Upper lobe of left lung (tissue), 6 donors: ENCODE measurements around the gene PIGQ. TPM values are rescaled to one million over a fixed set of nuclear protein-coding genes. Genes with fewer than 3 reads are reported as not detected.
A peak's percentile ranks its signal among the peaks of the same experiment; 100 is the strongest.

Source experiments
- ATAC-seq, 2 donors: fragments of 200-7000 bp; cut with Tn5 transposase; one replicate each; pipeline ENCODE4 v1.9.1; 2022; ENCODE audit warnings: mild to moderate bottlenecking in 2 of 2, moderate library complexity in 2 of 2; ENCODE audit not compliant: low FRiP score in 2 of 2
- DNase-seq, 2 donors: peaks; one replicate each; pipeline ENCODE4 v3.0.0-alpha.2; 2019 to 2020
- H3K27ac ChIP-seq, 4 donors: fragments of 200-600 bp; sonication (generic); one replicate each; pipeline ENCODE4 v1.5.1; 2016 to 2019
- H3K27me3 ChIP-seq, 4 donors: fragments of 200-600 bp; sonication (generic); one replicate each; pipeline ENCODE4 v1.5.1; 2017 to 2019
- H3K36me3 ChIP-seq, 4 donors: fragments of 200-600 bp; sonication (generic); one replicate each; pipeline ENCODE4 v1.5.1; 2016 to 2019
- H3K4me1 ChIP-seq, 4 donors: fragments of 200-600 bp; sonication (generic); one replicate each; pipeline ENCODE4 v1.5.1; 2018 to 2019
- H3K4me3 ChIP-seq, 4 donors: fragments of 200-600 bp; sonication (generic); one replicate each; pipeline ENCODE4 v1.5.1; 2017 to 2019; ENCODE audit warnings: mild to moderate bottlenecking in 2 of 4, moderate library complexity in 1 of 4
- H3K9me3 ChIP-seq, 4 donors: fragments of 200-600 bp; sonication (generic); one replicate each; pipeline ENCODE4 v1.5.1; 2018 to 2019
- CTCF ChIP-seq, 6 experiments: fragments of 450-650 bp in 4 of 6; fragments of 200-600 bp in 2 of 6; sonication (generic) in 2 of 6; IDR thresholded peaks; one replicate each; pipeline ENCODE4 v1.5.1; 2016 to 2019; ENCODE audit warnings: antibody characterized with exemption in 6 of 6
- EP300 ChIP-seq, 4 donors: sonication (generic); formaldehyde crosslinking; IDR thresholded peaks; one replicate each; pipeline ENCODE4 v1.5.1; 2017; ENCODE audit warnings: antibody characterized with exemption in 4 of 4, control low read depth in 2 of 4
- POLR2A ChIP-seq, 4 donors: fragments of 450-650 bp; IDR thresholded peaks; one replicate each; pipeline ENCODE4 v1.5.1; 2016 to 2017; ENCODE audit warnings: antibody characterized with exemption in 4 of 4, mild to moderate bottlenecking in 2 of 4
- POLR2AphosphoS5 ChIP-seq, 2 donors: sonication (generic); formaldehyde crosslinking; IDR thresholded peaks; one replicate each; pipeline ENCODE4 v1.5.1; 2017; ENCODE audit warnings: antibody characterized with exemption in 2 of 2
- WGBS, 2 donors: methylation state at CpG; one replicate each; pipeline ENCODE4 v1.1.5; 2017 to 2018; 5-methylcytosine and 5-hydroxymethylcytosine counted together
- total RNA-seq, 6 donors: library from RNA; depleted of rRNA in 4 of 6; stranded (reverse); fragments of >200 nt in 4 of 6; gene quantifications; one replicate each; pipeline versions ENCODE4 v1.1.0 to v1.2.1, GENCODE V29; 2016 to 2021
- donor health status: DM: no; HTN: no; CAD: no; lungs with moderate emphysema.
- donor health status: DM: no; HTN: yes; CAD: no; lungs with severe emphysema.

The PIGQ gene
- total RNA-seq, 6 donors from 2014 or later, result 42.7 to 153 (median 79.6) TPM

- H3K27me3 ChIP-seq, result no peaks in the 10 kb centered on the region
- ATAC-seq (no peak), DNase-seq (peak in 1 of 2 donors; percentile 75)
- peaks cover 8 to 16% (median 14%) of the 10 kb centered on the region in 4 donors for H3K4me1 ChIP-seq
- 91 to 97% methylated on average over 4 to 6 of the region's 18 CpGs for WGBS, 2 donors
- no peak overlapping the region for H3K27ac ChIP-seq
- no peak for TF ChIP-seq CTCF (IDR thresholded peaks at IDR 0.05)
- TF ChIP-seq EP300 (IDR thresholded peaks at IDR 0.05), result no peak
- TF ChIP-seq POLR2A (IDR thresholded peaks at IDR 0.05), result no peak
- TF ChIP-seq POLR2AphosphoS5 (IDR thresholded peaks at IDR 0.05), result no peak
- peaks cover 0 to 15% (median 7%) of the 10 kb centered on the region in 4 donors for H3K36me3 ChIP-seq
- H3K9me3 ChIP-seq, result no peaks in the 10 kb centered on the region
- H3K4me3 ChIP-seq, result no peak overlapping the region
Observed at GRCh38 chr16:582218-582613, 12.4 kb downstream of the PIGQ start.

- H3K27me3 ChIP-seq, result no peaks in the 10 kb centered on the region
- ATAC-seq, result no peak
- TF ChIP-seq POLR2AphosphoS5 (IDR thresholded peaks at IDR 0.05) (no peak), CTCF (IDR thresholded peaks at IDR 0.05) (no peak), POLR2A (IDR thresholded peaks at IDR 0.05) (no peak), EP300 (IDR thresholded peaks at IDR 0.05) (no peak)
- H3K36me3 ChIP-seq, result peaks cover 0 to 15% (median 7%) of the 10 kb centered on the region in 4 donors
- peak in 1 of 2 donors; percentile 69 for DNase-seq
- no peak overlapping the region for H3K4me3 ChIP-seq
- no peak overlapping the region for H3K27ac ChIP-seq
- WGBS, 2 donors, result 87 to 91% methylated on average over 3 to 16 of the region's 21 CpGs
- H3K4me1 ChIP-seq, result peaks cover 14 to 22% (median 19%) of the 10 kb centered on the region in 4 donors
- no peaks in the 10 kb centered on the region for H3K9me3 ChIP-seq
Observed at GRCh38 chr16:582614-583331, 13.0 kb downstream of the PIGQ start.

GRCh38 chr16:583470-583814 is 13.7 kb downstream of the PIGQ start:
- DNase-seq, result peak in 1 of 2 donors; percentile 77
- 73% methylated on average over 16 of the region's 16 CpGs; no CpG with 5 or more reads in 1 of the 2 donors for WGBS, 2 donors

GRCh38 chr16:583815-584591 is 14.2 kb downstream of the PIGQ start:
- H3K9me3 ChIP-seq, result no peaks in the 10 kb centered on the region
- no peak overlapping the region for H3K27ac ChIP-seq
- H3K4me3 ChIP-seq, result no peak overlapping the region
- DNase-seq (peak in 1 of 2 donors; percentile 77), ATAC-seq (no peak)
- 59% methylated on average over 16 of the region's 38 CpGs; no CpG with 5 or more reads in 1 of the 2 donors for WGBS, 2 donors
- H3K4me1 ChIP-seq, result peaks cover 16 to 26% (median 22%) of the 10 kb centered on the region in 4 donors
- TF ChIP-seq EP300 (IDR thresholded peaks at IDR 0.05), result no peak
- TF ChIP-seq POLR2AphosphoS5 (IDR thresholded peaks at IDR 0.05), result no peak
- TF ChIP-seq POLR2A (IDR thresholded peaks at IDR 0.05), result no peak
- H3K36me3 ChIP-seq, result peaks cover 0 to 15% (median 7%) of the 10 kb centered on the region in 4 donors
- no peaks in the 10 kb centered on the region for H3K27me3 ChIP-seq

More at GRCh38 chr16:583470-583814, 13.7 kb downstream of the PIGQ start:
- Histone ChIP-seq H3K9me3 (no peaks in the 10 kb centered on the region), H3K4me3 (no peak overlapping the region), H3K36me3 (peaks cover 0 to 15% (median 7%) of the 10 kb centered on the region in 4 donors), H3K27ac (no peak overlapping the region), H3K4me1 (peaks cover 20 to 28% (median 26%) of the 10 kb centered on the region in 4 donors), H3K27me3 (no peaks in the 10 kb centered on the region)
- no peak for TF ChIP-seq CTCF (IDR thresholded peaks at IDR 0.05)
- no peak for TF ChIP-seq EP300 (IDR thresholded peaks at IDR 0.05)
- TF ChIP-seq POLR2AphosphoS5 (IDR thresholded peaks at IDR 0.05), result no peak
- TF ChIP-seq POLR2A (IDR thresholded peaks at IDR 0.05), result no peak
- no peak for ATAC-seq

- WGBS, 2 donors, result 0 to 14% methylated on average over 1 of the region's 10 CpGs
- H3K27ac ChIP-seq, result no peak overlapping the region
- no peaks in the 10 kb centered on the region for H3K27me3 ChIP-seq
- DNase-seq, result peak; percentile 45 to 77
- ATAC-seq, result no peak
- peaks cover 13 to 24% (median 20%) of the 10 kb centered on the region in 4 donors for H3K4me1 ChIP-seq
- TF ChIP-seq POLR2AphosphoS5 (IDR thresholded peaks at IDR 0.05) (no peak), CTCF (IDR thresholded peaks at IDR 0.05) (peak in 2 of 6 experiments; percentile 14 to 48), POLR2A (IDR thresholded peaks at IDR 0.05) (no peak), EP300 (IDR thresholded peaks at IDR 0.05) (no peak)
- no peaks in the 10 kb centered on the region for H3K9me3 ChIP-seq
- peaks cover 0 to 15% (median 7%) of the 10 kb centered on the region in 4 donors for H3K36me3 ChIP-seq
- no peak overlapping the region for H3K4me3 ChIP-seq
Observed at GRCh38 chr16:585351-585750, 15.6 kb downstream of the PIGQ start.
